ENCODE data around the gene SPECC1. TPM values are rescaled to one million over a fixed set of nuclear protein-coding genes. Genes with fewer than 3 reads are reported as not detected.
A peak's percentile ranks its signal among the peaks of the same experiment; 100 is the strongest.

The SPECC1 gene
- total and polyA plus RNA-seq, 10 of the 15 experiments (the other 5 are each of a cell fraction or from before 2014, with no cell fraction given): 6.4 to 40.6 (median 23.9) TPM

DNA sequence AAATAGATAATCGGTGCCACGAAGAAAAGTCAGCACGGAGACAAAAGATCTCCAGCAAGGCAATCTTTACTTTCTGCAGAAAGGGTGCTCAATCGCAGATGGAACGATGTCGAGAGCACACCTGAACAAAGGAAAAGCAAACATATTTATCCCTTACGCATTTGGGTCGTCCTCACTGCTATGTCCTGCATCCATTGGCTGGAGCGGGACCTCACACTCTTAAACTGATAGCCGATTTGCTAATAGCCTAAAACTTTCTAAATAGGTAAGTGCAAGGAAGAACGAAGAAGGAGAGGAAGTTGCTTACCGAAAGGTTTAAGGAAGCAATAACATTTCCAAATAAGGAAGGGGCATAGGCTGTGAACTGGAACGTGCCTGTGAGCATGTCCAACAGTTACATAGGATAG lies 30.4 kb upstream of the SPECC1 start:
- Histone ChIP-seq H2AFZ (ENCODE audit: control insufficient read depth, low read depth, low read length) (no peak overlapping the region), H3K27me3 (replicated peaks in 1 of 2; ENCODE audit: control insufficient read depth in 2 of 2, insufficient read depth in 2 of 2, low read length in 1 of 2) (no peaks in the 10 kb centered on the region), H3K36me3 (ENCODE audit: control insufficient read depth in 2 of 2, insufficient read depth in 2 of 2, low read length in 1 of 2) (no peaks in the 10 kb centered on the region; a peak in 1 of 4 replicates), H3K9me3 (replicated peaks; ENCODE audit: control insufficient read depth, insufficient read depth, low read length) (no peaks in the 10 kb centered on the region; the same call in 2 of the 3 replicates), H3K79me2 (ENCODE audit: control insufficient read depth, insufficient read depth, low read length) (peaks cover 43% of the 10 kb centered on the region), H3K4me3 (peak overlapping the region; percentile 73; the same call in 1 of the 2 replicates), H3K4me2 (ENCODE audit: control insufficient read depth, insufficient read depth) (peak overlapping the region; percentile 83; the same call in 1 of the 2 replicates), H3K9ac (ENCODE audit: control insufficient read depth, insufficient read depth, low read length) (no peak overlapping the region), H4K20me1 (ENCODE audit: control insufficient read depth, insufficient read depth) (no peaks in the 10 kb centered on the region), H3K4me1 (ENCODE audit: control insufficient read depth, insufficient read depth, low read length) (peaks cover 6% of the 10 kb centered on the region; the same call in 1 of the 2 replicates), H3K27ac (ENCODE audit: control insufficient read depth, insufficient read depth) (no peak overlapping the region)
- CTCF ChIA-PET: interaction anchor here (2.1 kb wide), 1 partner anchor 14 kb away, joined by 15 read pairs; no protein-coding TSS in a partner anchor
- POLR2A ChIA-PET: no interaction called here
- no peak for ATAC-seq
- in situ Hi-C loops (cut with MboI): no loop called here
- 77% methylated on average over 13 of the region's 13 CpGs for WGBS (ENCODE audit: insufficient coverage, insufficient replicate concordance, low lambda C conversion rate, missing lambda C conversion rate)
- RAD21 ChIA-PET (ENCODE audit: unreplicated experiment): no interaction called here
- intact Hi-C loops (cut with micrococcal nuclease; ENCODE audit: unreplicated experiment): no loop called here
- no peak for FAIRE-seq
- TF ChIP-seq, protein P1, sequence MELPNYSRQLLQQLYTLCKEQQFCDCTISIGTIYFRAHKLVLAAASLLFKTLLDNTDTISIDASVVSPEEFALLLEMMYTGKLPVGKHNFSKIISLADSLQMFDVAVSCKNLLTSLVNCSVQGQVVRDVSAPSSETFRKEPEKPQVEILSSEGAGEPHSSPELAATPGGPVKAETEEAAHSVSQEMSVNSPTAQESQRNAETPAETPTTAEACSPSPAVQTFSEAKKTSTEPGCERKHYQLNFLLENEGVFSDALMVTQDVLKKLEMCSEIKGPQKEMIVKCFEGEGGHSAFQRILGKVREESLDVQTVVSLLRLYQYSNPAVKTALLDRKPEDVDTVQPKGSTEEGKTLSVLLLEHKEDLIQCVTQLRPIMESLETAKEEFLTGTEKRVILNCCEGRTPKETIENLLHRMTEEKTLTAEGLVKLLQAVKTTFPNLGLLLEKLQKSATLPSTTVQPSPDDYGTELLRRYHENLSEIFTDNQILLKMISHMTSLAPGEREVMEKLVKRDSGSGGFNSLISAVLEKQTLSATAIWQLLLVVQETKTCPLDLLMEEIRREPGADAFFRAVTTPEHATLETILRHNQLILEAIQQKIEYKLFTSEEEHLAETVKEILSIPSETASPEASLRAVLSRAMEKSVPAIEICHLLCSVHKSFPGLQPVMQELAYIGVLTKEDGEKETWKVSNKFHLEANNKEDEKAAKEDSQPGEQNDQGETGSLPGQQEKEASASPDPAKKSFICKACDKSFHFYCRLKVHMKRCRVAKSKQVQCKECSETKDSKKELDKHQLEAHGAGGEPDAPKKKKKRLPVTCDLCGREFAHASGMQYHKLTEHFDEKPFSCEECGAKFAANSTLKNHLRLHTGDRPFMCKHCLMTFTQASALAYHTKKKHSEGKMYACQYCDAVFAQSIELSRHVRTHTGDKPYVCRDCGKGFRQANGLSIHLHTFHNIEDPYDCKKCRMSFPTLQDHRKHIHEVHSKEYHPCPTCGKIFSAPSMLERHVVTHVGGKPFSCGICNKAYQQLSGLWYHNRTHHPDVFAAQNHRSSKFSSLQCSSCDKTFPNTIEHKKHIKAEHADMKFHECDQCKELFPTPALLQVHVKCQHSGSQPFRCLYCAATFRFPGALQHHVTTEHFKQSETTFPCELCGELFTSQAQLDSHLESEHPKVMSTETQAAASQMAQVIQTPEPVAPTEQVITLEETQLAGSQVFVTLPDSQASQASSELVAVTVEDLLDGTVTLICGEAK (IDR thresholded peaks at IDR 0.05; ENCODE audit: borderline replicate concordance): no peak
- TF ChIP-seq, protein P2, sequence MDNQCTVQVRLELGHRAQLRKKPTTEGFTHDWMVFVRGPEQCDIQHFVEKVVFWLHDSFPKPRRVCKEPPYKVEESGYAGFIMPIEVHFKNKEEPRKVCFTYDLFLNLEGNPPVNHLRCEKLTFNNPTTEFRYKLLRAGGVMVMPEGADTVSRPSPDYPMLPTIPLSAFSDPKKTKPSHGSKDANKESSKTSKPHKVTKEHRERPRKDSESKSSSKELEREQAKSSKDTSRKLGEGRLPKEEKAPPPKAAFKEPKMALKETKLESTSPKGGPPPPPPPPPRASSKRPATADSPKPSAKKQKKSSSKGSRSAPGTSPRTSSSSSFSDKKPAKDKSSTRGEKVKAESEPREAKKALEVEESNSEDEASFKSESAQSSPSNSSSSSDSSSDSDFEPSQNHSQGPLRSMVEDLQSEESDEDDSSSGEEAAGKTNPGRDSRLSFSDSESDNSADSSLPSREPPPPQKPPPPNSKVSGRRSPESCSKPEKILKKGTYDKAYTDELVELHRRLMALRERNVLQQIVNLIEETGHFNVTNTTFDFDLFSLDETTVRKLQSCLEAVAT (IDR thresholded peaks at IDR 0.05): peak; percentile 11; the same call in 1 of the 2 replicates
- SMC1A ChIA-PET (ENCODE audit: uncharacterized antibody, unreplicated experiment): no interaction called here
- DNase-seq (ENCODE audit: low read depth, low spot score): no peak
- no TSS peak for BruUV-seq (replicated peaks)
